Common myeloid progenitor, CD34-positive (primary cell): ENCODE data around the gene EFCAB8.

Source experiments
- CTCF ChIA-PET: fragments of 350-600 bp; sonication (Branson Sonifier 250); formaldehyde crosslinking; loops from one replicate; lab custom pipeline; 2021; ENCODE audit warnings: antibody characterized with exemption; lab: Charles Lee
- POLR2A ChIA-PET: fragments of 350-600 bp; sonication (Branson Sonifier 250); formaldehyde crosslinking; loops from one replicate; lab custom pipeline; 2021; ENCODE audit warnings: antibody characterized with exemption; lab: Charles Lee
- DNase-seq, 3 donors: peaks; one replicate each; pipeline versions ENCODE4 v3.0.0 to v3.0.0-alpha.2; 2013
- H3K27ac ChIP-seq, 2 experiments: 1 replicate in 1 of 2; 2 replicates in 1 of 2; pipeline ENCODE4 v1.7.0; 2013; ENCODE audit warnings: inconsistent platforms in 2 of 2, low read length in 2 of 2, mild to moderate bottlenecking in 2 of 2, low read depth in 1 of 2, moderate library complexity in 1 of 2; ENCODE audit not compliant: severe bottlenecking in 2 of 2, insufficient read depth in 1 of 2, poor library complexity in 1 of 2
- H3K27me3 ChIP-seq, 5 experiments: replicated peaks in 2 of 5; 1 replicate in 3 of 5; 2 replicates in 2 of 5; pipeline versions ENCODE4 v1.6.1 to v1.7.0; 2013; ENCODE audit warnings: low read length in 4 of 5, mild to moderate bottlenecking in 2 of 5, moderate library complexity in 2 of 5, inconsistent platforms in 1 of 5; ENCODE audit not compliant: insufficient read depth in 5 of 5, control insufficient read depth in 4 of 5
- H3K36me3 ChIP-seq, 4 experiments: 1 replicate in 2 of 4; 2 replicates in 2 of 4; pipeline versions ENCODE4 v1.6.1 to v1.7.0; 2013; ENCODE audit warnings: low read length in 3 of 4, control low read depth in 1 of 4, mild to moderate bottlenecking in 1 of 4; ENCODE audit not compliant: control insufficient read depth in 4 of 4, insufficient read depth in 4 of 4
- H3K4me1 ChIP-seq, 4 experiments: 1 replicate in 3 of 4; 2 replicates in 1 of 4; pipeline versions ENCODE4 v1.6.1 to v1.7.1; 2013; ENCODE audit warnings: low read length in 3 of 4, mild to moderate bottlenecking in 3 of 4, control low read depth in 1 of 4, inconsistent platforms in 1 of 4, moderate library complexity in 1 of 4; ENCODE audit not compliant: control insufficient read depth in 4 of 4, insufficient read depth in 4 of 4; ENCODE audit errors: control extremely low read depth in 1 of 4
- H3K4me3 ChIP-seq, 7 experiments: 1 replicate in 4 of 7; 2 replicates in 3 of 7; pipeline versions ENCODE4 v1.5.1 to v1.7.0; 2013; ENCODE audit warnings: mild to moderate bottlenecking in 7 of 7, low read length in 6 of 7, moderate library complexity in 6 of 7, inconsistent platforms in 2 of 7, low read depth in 2 of 7, control low read depth in 1 of 7; ENCODE audit not compliant: insufficient read depth in 4 of 7, control insufficient read depth in 1 of 7; ENCODE audit errors: extremely low read depth in 1 of 7
- H3K9me3 ChIP-seq, 5 experiments: 1 replicate in 4 of 5; 2 replicates in 1 of 5; pipeline versions ENCODE4 v1.6.1 to v1.7.1; 2013; ENCODE audit warnings: low read length in 4 of 5, mild to moderate bottlenecking in 2 of 5, inconsistent platforms in 1 of 5, low read depth in 1 of 5, moderate library complexity in 1 of 5; ENCODE audit not compliant: control insufficient read depth in 4 of 5, insufficient read depth in 2 of 5; ENCODE audit errors: control extremely low read depth in 1 of 5
- WGBS: methylation state at CpG from one replicate; pipeline ENCODE4 v1.1.5; 2013; ENCODE audit not compliant: insufficient coverage; 5-methylcytosine and 5-hydroxymethylcytosine counted together

Gene EFCAB8

DNA sequence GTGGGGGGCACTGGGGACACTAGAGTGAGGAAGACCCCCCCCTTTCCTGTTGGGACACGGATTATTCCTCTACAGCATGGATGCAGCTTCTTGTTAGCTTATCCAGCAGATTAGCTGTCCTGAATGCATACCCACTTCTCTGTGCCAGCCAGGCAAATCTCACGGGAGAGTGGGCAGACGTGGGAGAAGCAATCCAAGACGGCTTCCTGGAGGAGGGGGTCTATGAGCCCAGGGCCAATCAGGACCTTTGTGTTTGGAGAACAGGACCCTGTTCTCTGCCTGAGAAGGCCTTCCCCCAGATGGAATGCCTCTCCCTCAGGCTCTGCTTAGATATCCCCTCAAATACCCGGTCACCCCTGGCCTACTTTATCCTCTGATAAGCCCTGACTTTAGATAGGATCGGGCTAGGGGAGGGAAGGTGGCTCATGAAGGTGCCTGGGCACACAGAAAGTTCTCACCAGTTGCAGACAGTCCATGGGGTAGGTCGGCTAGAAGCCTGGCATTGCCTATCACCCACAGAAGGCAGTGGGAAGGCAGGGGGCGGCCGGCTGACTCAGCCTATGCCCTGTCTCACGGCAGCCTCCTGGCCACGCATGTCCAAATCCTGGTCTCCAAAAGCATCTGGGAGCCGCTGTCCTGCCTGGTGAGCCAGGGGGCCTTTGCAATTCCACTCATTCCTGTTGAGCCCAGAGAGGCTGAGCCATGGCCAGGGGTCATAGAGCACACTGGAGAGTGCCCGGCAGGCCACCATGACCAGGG is 110.8 kb downstream of the EFCAB8 start:
- Histone ChIP-seq H3K27ac (no peak overlapping the region), H3K36me3 (no peaks in the 10 kb centered on the region), H3K4me1 (peaks cover 9 to 88% (median 45%) of the 10 kb centered on the region in 4 experiments), H3K4me3 (no peak overlapping the region), H3K27me3 (no peaks in the 10 kb centered on the region), H3K9me3 (no peaks in the 10 kb centered on the region)
- ChIA-PET CTCF (no interaction called here), POLR2A (no interaction called here)
- no peak for DNase-seq
- 93% methylated on average over 12 of the region's 13 CpGs for WGBS

DNA sequence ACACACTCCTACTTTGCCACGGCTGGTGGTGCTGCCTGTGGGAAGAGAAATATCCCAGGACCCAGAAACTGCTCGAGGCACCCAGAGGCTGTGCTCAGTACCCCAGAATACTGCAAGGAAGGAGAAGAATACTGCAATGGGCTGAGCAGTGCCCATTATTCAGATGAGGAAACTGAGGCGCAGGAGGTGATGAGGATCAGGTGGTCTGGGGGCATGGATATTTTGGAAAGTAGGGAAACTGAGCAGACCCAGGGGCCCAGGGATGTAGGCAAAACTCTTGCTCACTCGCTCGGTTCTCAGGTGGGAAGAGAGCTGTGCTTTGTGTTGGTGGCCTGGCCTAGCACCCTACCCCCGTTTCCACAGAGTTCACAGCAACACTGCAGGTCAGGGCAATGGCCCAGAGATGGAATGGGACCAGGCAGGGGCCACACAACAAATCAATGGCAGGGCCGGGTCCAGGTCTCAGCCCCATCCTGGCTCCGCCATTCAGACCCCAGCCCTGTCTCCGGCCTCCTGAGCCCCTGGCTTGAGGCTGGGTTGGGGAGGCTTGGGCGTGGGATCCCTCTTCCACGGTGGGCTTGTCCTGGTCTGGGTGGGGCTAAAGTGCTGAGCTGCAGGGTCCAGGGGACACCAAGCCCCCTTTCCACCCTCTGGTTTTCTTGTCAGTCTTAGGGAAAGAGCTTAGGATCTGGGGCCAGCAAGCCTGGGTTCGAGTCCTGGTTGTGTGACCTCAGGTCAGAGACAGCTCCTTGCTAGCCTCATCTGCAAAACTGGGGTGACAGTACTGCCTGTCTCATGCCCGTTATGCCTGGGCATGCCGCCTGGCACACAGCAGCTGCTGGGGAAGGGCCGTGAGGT is 111.6 kb downstream of the EFCAB8 start:
- Histone ChIP-seq H3K4me1 (peaks cover 9 to 87% (median 45%) of the 10 kb centered on the region in 4 experiments), H3K9me3 (no peaks in the 10 kb centered on the region), H3K27me3 (no peaks in the 10 kb centered on the region), H3K4me3 (peak overlapping the region in 1 of 7 experiments; percentile 20), H3K36me3 (no peaks in the 10 kb centered on the region), H3K27ac (peak overlapping the region; percentile 75 to 83)
- ChIA-PET POLR2A (no interaction called here), CTCF (interaction anchor here (0.9 kb wide), 1 partner anchor 30 kb away, joined by 3 read pairs; no protein-coding TSS in a partner anchor)
- no peak for DNase-seq
- 96% methylated on average over 11 of the region's 15 CpGs for WGBS

DNA sequence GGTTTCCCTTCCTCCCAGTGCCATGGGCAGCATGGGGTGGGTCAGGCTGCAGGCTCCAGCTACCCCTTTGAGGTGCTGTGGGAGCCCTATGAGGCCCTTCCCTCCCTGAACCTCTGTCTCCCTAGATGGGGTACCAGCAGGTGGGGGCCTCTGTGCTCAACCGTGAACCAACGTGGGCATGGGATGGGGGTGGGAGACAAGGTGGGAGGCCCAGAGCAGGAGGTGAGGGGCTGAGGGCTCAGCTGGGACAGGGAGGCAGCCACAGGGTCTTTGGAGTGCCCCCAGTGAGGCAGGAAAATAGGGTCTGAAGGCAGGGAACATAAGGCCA is 112.2 kb downstream of the EFCAB8 start:
- POLR2A ChIA-PET = no interaction called here
- CTCF ChIA-PET = interaction anchor here (0.9 kb wide), 1 partner anchor 29 kb away, joined by 3 read pairs; no protein-coding TSS in a partner anchor
- peaks cover 9 to 82% (median 45%) of the 10 kb centered on the region in 4 experiments for H3K4me1 ChIP-seq
- H3K36me3 ChIP-seq = no peaks in the 10 kb centered on the region
- H3K4me3 ChIP-seq = no peak overlapping the region
- peak overlapping the region; percentile 75 to 83 for H3K27ac ChIP-seq
- no peak for DNase-seq
- WGBS = no CpG with 5 or more reads among the region's 2 CpGs
- peaks cover 0 to 2% (median 0%) of the 10 kb centered on the region in 5 experiments for H3K9me3 ChIP-seq
- H3K27me3 ChIP-seq = no peaks in the 10 kb centered on the region

DNA sequence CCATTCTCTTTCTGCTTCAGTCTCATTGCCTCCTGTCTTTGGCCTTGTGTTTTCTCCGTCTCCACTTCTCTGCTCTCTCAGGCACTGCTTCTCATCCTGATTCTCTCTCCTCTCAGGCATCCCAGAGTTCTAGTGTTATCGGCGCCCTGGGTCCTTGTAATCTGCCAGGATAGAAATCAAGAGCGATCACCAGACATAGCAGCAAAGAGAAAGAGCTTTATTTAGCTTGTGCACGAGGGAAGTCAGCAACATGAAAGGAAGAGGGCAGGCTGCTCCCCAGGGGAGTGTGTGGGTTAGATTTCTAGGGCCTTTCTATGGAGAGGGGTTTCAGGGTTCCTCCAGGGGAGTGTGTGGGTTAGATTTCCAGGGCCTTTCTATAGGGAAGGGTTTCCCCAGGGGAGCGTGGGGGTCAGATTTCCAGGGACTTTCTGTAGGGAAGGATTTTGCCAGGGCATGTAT is 113.0 kb downstream of the EFCAB8 start:
- CTCF ChIA-PET = interaction anchor here (0.6 kb wide), 1 partner anchor 88 kb away, joined by 3 read pairs; no protein-coding TSS in a partner anchor
- Histone ChIP-seq H3K4me1 (peaks cover 9 to 74% (median 43%) of the 10 kb centered on the region in 4 experiments), H3K4me3 (peak overlapping the region in 4 of 7 experiments; percentile 7 to 51 (median 35)), H3K36me3 (no peaks in the 10 kb centered on the region), H3K27me3 (no peaks in the 10 kb centered on the region), H3K9me3 (peaks cover 0 to 10% (median 5%) of the 10 kb centered on the region in 5 experiments), H3K27ac (peak overlapping the region; percentile 75 to 83)
- whole genome bisulfite sequencing = 45% methylated on average over 5 of the region's 6 CpGs
- DNase-seq = no peak
- POLR2A ChIA-PET = no interaction called here

DNA sequence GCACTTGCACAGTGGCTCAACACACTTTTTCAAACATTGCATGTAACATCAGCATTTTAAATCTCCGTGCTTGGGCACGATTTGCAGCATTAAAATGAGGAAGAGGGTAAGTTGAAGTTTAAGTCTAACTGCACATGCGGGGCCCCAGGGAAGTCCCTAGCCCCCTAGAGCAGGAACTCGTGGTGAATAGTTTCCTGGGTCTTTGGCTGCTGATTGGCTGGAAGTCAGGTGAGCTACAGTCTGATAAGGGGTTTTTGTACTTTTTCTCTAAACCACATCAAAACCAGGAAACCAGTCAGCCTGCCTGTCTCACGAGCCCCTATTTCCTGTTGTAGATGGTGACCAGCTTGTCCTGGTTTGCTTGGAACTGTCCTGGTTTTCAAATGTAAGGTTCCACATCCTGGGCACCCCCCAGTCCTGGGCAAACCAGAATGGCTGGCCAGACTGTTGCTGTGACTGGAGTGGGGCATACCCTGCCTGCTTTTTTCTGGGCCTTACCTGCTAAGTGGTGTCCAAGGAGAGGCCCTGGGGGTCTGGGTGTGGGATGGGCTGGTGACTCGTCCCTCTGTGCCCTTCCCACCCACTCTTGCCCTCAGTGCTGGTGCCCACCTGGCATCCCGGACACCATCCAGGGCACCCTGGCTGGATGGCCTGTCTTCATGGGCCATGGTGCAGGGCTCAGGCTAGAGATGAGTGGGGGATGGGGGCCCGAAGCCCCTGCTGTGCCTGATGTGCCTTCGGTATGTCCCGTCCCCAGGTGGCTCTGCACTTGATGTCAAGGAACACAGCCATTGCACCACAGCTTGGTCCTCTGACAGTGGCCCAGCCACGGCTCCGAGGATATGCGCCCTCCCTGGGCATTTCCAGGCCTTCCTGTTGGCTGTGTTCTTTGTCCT is 113.7 kb downstream of the EFCAB8 start:
- 68% methylated on average over 10 of the region's 13 CpGs for WGBS
- ChIA-PET CTCF (interaction anchor here (1.5 to 1.8 kb wide), 2 partner anchors 13 to 71 kb away, joined by 5 read pairs; no protein-coding TSS in a partner anchor), POLR2A (no interaction called here)
- peaks cover 8 to 70% (median 36%) of the 10 kb centered on the region in 4 experiments for H3K4me1 ChIP-seq
- DNase-seq = peak; percentile 88 to 98 (median 97)
- no peaks in the 10 kb centered on the region for H3K27me3 ChIP-seq
- H3K4me3 ChIP-seq = peak overlapping the region in 3 of 7 experiments; percentile 25 to 51 (median 26)
- no peaks in the 10 kb centered on the region for H3K36me3 ChIP-seq
- H3K9me3 ChIP-seq = peaks cover 0 to 17% (median 8%) of the 10 kb centered on the region in 5 experiments
- peak overlapping the region; percentile 75 to 83 for H3K27ac ChIP-seq

DNA sequence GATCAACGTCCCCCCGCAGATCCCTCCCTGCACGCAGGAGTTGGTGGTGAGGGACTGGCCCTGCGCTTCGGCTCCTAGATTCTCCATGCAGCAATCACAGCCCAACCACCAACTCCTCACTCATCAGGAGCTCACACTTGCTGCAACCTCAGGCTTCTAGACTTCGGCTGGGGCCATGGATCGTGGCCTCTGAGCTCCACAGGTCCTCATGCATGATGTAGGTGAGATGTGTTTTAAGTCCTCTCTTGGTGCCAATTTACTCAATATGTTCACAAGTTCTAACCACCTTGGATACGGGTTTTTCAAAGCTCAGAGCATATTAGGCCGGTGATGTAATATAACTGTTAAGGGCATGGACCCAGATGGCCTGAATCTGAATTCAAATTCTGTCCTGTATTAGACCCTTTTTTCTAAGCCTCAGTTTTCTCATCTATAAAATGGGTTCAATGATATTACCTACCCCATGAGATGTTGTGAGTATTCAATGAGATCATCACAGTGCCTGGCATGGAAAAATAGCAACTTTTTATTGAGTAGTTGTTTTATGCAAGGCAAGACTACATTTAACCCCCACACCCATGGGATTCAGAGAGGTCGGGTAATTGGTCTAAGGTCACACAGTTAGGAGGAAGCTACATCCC is 114.5 kb downstream of the EFCAB8 start:
- peak in 1 of 3 donors; percentile 19 for DNase-seq
- Histone ChIP-seq H3K27me3 (no peaks in the 10 kb centered on the region), H3K4me3 (peak overlapping the region in 1 of 7 experiments; percentile 40), H3K4me1 (peaks cover 8 to 66% (median 34%) of the 10 kb centered on the region in 4 experiments), H3K36me3 (no peaks in the 10 kb centered on the region), H3K27ac (peak overlapping the region in 1 of 2 experiments; percentile 73), H3K9me3 (peaks cover 0 to 19% (median 8%) of the 10 kb centered on the region in 5 experiments)
- WGBS = 91% methylated on average over 6 of the region's 10 CpGs
- POLR2A ChIA-PET = no interaction called here
- CTCF ChIA-PET = interaction anchor here (1.5 to 1.8 kb wide), 3 partner anchors 12 to 71 kb away, joined by 4 to 5 read pairs (median 5); no protein-coding TSS in a partner anchor
